Neutrophil (primary cell): Measurements from ENCODE around the gene AGO3.

ENCODE experiments used
- H3K27ac ChIP-seq: fragments of 200-600 bp; sonication (generic); 2 replicates; pipeline ENCODE4 v1.5.1; 2016; ENCODE audit warnings: mild to moderate bottlenecking, moderate library complexity
- H3K27me3 ChIP-seq: fragments of 200-600 bp; sonication (generic); 2 replicates; pipeline ENCODE4 v1.6.0; 2016; ENCODE audit warnings: mild to moderate bottlenecking
- H3K36me3 ChIP-seq: fragments of 200-600 bp; sonication (generic); 2 replicates; pipeline ENCODE4 v1.5.1; 2017
- H3K4me1 ChIP-seq, 2 experiments: fragments of 200-600 bp in 1 of 2; sonication (generic) in 1 of 2; 1 replicate in 1 of 2; 2 replicates in 1 of 2; pipeline versions ENCODE4 v1.5.1 to v1.6.1; 2013 to 2016; ENCODE audit warnings: low read depth in 1 of 2, low read length in 1 of 2, mild to moderate bottlenecking in 1 of 2, moderate library complexity in 1 of 2; ENCODE audit not compliant: control insufficient read depth in 1 of 2, insufficient read depth in 1 of 2
- H3K4me3 ChIP-seq, 2 experiments: fragments of 200-600 bp in 1 of 2; sonication (generic) in 1 of 2; 1 replicate in 1 of 2; 2 replicates in 1 of 2; pipeline ENCODE4 v1.5.1; 2013 to 2016; ENCODE audit warnings: low read depth in 1 of 2, low read length in 1 of 2, mild to moderate bottlenecking in 1 of 2, moderate library complexity in 1 of 2
- H3K9me3 ChIP-seq: fragments of 200-600 bp; sonication (generic); 2 replicates; pipeline ENCODE4 v1.5.1; 2016
- TF ChIP-seq, protein P1 (sequence below): fragments of 200-600 bp; sonication (generic); IDR thresholded peaks from 2 replicates; pipeline ENCODE4 v1.5.1; 2016; ENCODE audit warnings: antibody characterized with exemption

AGO3 gene

DNA sequence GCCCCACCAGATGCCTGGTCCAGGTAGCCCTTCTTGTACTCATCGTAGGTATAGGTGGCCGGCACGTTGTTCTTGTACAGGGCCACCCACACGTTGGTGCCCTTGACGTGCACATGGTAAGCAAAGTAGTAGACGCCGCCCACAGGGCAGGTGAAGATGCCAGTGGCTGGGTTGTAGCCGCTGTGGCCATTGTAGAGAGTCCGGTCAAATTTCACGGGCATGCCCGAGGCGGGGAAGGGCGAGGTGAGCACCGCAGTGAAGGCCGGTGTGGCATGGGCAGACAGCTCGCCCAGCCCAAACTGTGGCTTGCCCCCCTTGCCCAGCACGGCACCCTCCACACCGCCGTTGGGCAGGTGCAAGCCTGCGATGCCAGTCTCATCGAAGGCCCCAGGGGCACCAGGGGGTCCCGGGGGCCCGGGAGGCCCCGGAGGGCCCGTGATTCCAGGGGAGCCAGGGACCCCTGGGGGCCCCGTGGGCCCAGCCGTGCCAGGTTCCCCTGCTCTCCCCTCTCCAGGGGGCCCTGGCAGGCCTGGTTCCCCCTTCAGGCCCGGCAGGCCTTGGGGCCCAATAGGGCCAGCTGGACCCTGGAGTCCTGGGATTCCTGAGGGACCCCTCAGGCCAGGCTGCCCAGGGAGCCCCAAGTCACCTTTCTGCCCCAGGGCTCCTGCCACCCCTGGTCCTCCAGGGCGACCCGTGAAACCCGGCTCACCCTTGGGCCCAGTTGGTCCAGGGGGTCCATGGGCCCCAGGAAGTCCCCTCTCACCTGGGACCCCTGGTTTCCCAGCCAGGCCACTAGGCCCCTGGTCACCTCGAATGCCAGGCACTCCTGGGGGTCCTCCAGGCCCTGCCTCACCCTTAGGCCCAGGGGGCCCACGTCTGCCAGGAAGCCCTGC is 167.0 kb downstream of the AGO3 start:
- Histone ChIP-seq H3K9me3 (no peaks in the 10 kb centered on the region), H3K36me3 (peaks cover 41% of the 10 kb centered on the region), H3K4me1 (peaks cover 18 to 28% of the 10 kb centered on the region in 2 experiments), H3K27me3 (no peaks in the 10 kb centered on the region), H3K27ac (no peak overlapping the region), H3K4me3 (no peak overlapping the region)
- TF ChIP-seq, protein P1, sequence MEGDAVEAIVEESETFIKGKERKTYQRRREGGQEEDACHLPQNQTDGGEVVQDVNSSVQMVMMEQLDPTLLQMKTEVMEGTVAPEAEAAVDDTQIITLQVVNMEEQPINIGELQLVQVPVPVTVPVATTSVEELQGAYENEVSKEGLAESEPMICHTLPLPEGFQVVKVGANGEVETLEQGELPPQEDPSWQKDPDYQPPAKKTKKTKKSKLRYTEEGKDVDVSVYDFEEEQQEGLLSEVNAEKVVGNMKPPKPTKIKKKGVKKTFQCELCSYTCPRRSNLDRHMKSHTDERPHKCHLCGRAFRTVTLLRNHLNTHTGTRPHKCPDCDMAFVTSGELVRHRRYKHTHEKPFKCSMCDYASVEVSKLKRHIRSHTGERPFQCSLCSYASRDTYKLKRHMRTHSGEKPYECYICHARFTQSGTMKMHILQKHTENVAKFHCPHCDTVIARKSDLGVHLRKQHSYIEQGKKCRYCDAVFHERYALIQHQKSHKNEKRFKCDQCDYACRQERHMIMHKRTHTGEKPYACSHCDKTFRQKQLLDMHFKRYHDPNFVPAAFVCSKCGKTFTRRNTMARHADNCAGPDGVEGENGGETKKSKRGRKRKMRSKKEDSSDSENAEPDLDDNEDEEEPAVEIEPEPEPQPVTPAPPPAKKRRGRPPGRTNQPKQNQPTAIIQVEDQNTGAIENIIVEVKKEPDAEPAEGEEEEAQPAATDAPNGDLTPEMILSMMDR = no peak

DNA sequence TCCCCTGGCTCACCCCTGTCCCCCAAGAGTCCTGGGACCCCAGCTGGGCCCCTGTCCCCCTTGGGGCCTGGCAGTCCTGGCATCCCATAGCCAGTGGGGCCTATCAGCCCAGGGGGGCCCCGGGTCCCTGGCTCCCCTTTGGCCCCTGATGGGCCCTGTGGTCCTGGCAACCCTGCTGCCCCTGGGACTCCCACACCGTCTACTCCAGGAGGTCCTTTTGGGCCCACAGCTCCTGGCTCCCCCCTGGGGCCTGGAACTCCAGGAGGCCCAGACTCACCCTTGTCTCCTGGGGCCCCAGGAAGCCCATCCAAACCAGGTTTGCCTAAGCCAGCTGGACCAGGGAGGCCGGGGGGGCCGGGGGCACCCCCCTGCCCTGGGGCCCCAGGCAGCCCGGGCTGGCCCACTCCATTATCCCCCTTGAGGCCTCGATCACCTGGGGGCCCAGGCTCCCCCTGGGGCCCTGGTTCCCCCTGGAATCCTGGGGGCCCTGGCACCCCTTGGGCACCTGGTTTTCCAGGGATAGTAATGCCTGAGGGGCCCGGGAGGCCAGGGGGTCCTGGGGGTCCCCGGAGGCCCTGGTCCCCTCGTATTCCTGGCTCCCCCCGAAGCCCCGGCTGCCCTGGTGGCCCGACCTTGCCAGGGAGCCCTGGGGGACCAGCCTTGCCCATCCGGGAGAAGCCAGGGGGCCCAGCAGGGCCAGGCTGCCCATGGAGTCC is 167.9 kb downstream of the AGO3 start:
- Histone ChIP-seq H3K9me3 (no peaks in the 10 kb centered on the region), H3K36me3 (peaks cover 32% of the 10 kb centered on the region), H3K4me1 (peaks cover 18 to 28% of the 10 kb centered on the region in 2 experiments), H3K4me3 (no peak overlapping the region), H3K27me3 (no peaks in the 10 kb centered on the region), H3K27ac (no peak overlapping the region)
- TF ChIP-seq, protein P1 = no peak

DNA sequence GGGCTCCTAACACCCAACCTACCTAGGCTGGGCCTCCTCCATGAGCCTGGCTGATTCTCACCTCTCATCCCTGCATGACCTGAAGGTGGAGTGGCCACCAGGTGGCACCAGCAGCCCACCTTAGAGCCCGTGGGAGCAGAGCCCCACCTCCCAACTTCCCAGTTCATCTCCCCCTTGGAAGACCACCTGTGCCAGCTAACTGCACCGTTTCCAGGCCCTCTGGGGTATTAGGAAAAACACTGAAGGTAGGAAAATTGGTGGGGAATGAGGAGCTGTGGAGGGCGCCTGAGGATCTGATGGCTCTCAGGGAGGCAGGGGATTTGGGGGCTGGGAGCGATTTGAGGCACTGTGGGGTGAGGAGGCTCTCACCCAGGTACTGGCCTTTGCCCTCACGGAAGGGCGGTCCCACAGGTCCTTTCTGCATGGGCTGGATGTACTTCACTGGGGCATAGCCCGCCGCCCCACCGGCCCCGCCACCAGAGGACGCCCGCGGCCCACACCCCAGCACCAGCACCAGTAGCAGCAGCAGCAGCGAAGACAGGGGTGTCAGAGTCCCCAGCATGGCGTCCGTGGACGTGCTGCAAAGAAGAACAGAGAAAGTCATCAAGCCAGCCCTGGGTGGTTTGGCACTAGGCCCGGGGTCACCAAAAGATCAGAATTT is 168.9 kb downstream of the AGO3 start:
- peaks cover 22% of the 10 kb centered on the region for H3K36me3 ChIP-seq
- H3K27ac ChIP-seq = no peak overlapping the region
- no peaks in the 10 kb centered on the region for H3K9me3 ChIP-seq
- TF ChIP-seq, protein P1 = peak; percentile 69
- H3K4me3 ChIP-seq = peak overlapping the region; percentile 26 to 52
- H3K4me1 ChIP-seq = peaks cover 18 to 28% of the 10 kb centered on the region in 2 experiments
- no peaks in the 10 kb centered on the region for H3K27me3 ChIP-seq

DNA sequence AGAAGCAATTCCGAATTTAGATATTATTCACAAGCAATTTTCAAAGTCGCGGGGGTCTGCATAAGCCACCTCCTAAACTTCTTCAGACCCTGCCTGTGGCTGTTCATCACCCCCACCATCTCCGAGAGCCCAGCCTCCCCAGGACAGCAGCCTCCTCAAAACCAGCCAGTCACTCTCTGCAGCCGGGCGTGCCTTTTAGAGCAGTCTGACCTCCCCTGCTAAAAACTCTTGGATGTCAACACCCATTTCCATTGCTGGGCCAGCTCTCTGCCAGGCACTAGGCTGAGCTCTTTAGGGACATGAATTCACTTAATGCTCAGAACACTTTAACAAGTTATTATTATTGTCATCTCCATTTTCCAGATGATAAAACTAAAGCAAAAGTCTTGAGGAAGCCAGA is 169.5 kb downstream of the AGO3 start:
- H3K27me3 ChIP-seq = no peaks in the 10 kb centered on the region
- H3K4me3 ChIP-seq = no peak overlapping the region
- no peaks in the 10 kb centered on the region for H3K9me3 ChIP-seq
- H3K27ac ChIP-seq = no peak overlapping the region
- H3K4me1 ChIP-seq = peaks cover 15 to 23% of the 10 kb centered on the region in 2 experiments
- H3K36me3 ChIP-seq = peaks cover 19% of the 10 kb centered on the region
- TF ChIP-seq, protein P1 = no peak

DNA sequence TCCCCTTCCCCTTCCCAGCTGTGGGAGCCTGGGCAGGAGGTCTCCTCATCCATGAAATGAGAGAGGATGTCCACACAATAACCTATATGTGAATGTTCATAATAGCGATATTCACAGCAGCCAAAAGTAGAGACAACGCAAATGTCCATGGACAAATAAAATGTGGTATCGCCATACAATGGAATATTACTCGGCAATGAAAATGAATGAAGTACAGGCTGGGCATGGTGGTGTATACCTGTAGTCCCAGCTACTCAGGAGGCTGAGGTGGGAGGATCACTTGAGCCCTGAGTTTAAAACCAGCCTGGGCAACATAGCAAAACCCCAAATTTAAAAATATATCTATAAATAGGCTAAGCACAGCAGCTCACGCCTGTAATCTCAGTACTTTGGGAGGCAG is 170.6 kb downstream of the AGO3 start:
- no peaks in the 10 kb centered on the region for H3K27me3 ChIP-seq
- H3K9me3 ChIP-seq = no peaks in the 10 kb centered on the region
- peaks cover 8% of the 10 kb centered on the region for H3K36me3 ChIP-seq
- TF ChIP-seq, protein P1 = no peak
- H3K4me1 ChIP-seq = peaks cover 6 to 11% of the 10 kb centered on the region in 2 experiments
- no peak overlapping the region for H3K27ac ChIP-seq
- no peak overlapping the region for H3K4me3 ChIP-seq
